NCI-H69 (cell line): ENCODE data around the gene TMEM200A.

Experiments
- DNase-seq: peaks from one replicate; lab custom pipeline; 2025; lab: John Stamatoyannopoulos, UW

The TMEM200A gene

DNA sequence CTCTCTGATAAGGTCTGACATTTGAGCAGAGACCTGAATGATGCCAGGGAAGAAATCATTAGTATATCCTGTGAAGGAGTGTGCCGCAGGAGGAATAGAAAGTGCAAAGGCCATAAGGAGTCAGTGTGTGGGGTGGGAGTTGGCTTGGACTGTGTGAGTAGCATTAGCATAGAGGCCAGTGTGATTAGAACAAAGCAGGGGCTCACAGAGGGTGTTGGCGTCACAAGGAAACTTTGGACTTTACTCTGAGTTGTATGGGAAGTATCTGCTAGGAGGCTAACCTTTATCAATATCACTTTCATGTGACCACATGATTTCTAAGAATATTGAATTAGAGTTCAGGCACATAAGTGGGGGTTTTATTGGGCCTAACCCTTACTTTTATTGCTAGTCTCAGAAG is 12.1 kb downstream of the TMEM200A start:
- no peak for DNase-seq

DNA sequence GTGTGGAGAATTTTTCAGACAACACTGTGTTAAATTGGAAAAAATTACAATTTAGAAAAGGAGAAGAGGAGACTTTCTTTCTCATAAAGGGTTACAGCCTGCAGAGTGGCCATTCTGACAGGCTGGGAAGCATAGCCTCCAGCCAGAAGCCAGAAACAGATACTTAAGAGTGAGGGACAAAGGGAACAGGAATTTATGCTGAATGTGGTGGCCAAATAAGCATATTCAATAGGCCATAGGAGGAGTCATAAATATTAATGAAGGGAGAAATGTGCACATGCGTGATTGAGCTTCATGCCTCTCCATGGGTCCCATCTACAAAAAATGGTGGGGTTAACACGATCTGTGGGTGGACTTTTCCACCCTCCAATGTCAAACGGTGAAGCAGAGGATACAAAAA is 13.4 kb downstream of the TMEM200A start:
- no peak for DNase-seq

DNA sequence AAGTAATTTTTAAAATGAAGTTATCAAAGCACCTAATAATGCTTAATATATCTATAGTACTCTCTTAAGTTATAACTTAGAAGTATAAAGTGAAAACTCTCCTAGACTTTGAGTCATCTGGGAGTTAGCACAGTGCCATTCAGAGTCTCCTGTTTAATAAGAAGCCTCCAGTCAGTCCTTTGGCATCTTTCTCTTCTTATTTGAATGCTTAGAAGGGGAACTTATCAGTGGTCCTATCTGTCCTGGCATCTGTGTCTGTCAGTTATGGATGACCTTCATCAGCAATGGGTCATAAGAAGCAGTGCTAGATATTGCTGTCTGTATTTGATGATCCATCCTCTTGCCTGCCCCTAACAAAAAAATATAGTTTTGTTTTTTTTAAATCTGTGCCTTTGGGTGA is 15.2 kb downstream of the TMEM200A start:
- DNase-seq, result no peak

DNA sequence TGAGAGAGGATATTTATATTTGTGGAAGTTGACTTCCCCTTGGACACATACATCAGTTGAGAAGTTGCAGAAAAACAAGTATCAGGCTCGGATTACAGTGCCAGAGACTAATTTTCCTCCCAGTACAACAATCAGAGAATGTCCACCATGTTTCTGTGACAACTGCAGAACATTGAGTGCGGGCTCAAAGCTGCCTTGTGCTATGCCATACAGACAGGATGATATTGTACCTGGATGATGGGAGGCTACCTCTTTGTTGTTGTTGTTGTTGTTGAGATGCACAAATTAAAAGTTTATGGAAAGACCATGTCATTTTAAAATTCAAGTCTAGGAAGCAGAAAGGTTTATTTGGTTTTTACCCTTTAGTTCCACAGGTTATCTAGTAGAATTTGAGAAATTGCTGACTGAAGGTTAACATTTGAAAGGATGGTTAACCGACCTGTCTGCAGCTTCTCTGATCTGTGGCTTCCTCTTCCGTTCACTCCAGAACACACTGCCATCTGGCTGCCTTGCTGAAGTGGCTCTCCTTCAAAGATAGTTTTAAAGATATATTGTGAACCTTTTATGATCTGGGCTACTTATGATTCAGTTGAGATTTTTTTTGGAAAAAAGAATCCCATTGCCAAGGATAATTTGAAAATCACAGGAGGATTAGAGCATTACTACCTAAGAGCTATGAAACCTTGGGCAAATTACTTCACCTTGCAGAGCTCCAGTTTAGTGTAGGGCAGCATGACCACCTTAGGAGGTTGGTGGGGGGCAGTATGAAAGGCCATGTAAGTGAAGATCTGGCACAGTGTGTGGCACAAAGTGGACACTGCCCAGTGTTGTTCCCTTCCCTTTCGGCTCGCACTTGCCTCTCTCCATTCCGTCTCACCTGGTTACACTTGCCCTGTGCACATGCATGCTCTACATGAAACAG is 15.9 kb downstream of the TMEM200A start:
- DNase-seq, result no peak

DNA sequence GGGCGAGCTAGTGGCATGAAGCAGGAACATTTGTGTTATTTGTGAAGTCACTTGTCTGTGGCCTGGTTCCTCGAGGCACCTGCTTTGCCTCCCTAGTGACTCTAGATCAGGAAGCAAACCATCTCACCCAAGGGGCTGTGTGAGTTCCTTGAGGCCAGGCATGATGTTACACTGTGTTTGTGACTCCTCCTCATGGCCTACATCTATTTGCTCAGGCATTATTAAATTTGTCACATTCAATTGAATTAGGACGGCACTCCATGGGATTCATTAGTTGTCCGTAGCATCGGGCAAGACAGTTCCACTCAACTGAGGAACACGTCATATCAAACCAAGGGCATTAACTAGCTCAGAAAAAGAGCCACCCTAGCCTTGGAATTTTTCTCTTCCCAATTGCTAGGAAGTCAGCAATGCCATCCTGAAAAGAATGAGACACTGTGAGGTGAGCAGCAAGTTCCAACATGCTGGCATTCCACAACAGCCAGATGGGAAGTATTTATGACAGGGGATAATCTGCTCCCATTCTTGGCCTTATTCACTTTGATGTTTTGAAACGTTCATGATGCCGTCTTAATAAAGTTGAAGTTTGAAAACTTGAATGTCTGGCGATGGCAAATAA is 17.2 kb downstream of the TMEM200A start:
- DNase-seq, result no peak

DNA sequence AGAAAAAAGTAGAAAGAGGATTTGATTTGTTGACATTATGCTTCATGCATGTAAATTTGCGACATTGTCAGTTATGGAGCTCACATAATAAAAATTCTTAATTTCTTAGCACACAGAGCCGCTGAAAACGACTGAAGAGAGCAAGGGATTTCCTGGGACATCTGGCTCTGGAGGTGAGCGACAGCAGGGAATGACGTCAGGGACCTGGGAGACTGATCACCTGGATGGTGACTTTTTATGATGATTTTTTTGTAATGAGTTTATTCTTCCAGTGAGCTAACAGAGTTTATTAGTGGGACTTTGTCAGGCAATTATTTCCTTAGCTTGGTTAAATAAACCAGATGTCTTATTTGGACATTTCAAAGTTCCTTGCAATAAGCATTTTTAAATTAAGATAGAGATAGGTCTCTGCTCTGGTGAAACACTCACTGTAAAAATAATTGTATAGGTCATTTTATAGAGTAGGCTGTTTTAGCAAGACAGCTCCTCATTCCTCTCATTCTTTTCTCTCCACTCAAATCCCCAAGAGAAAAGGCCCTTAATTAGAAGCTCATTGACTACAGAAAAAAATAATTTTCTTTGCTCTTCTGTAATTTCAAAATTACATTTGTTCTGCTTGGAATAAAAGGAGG is 19.4 kb downstream of the TMEM200A start:
- DNase-seq, result peak; percentile 4

DNA sequence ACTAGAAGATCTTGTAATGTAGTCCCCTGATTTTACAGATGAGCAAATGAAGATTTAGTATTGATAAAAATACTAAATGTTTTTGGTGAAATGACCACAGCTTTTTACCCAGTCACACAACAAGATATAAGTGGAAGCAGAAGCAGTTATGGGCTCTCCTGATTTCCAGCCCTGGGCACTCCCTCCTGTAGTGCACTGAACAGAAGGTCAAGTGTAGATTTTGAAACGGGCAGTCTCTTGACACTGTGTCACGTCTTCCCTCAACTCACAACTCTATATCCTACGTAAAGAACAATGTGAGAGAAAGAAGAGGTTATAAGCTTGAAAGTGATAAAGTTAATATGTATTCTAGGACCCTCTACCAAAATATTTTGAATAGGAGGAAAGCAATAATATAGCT is 23.3 kb downstream of the TMEM200A start:
- no peak for DNase-seq

DNA sequence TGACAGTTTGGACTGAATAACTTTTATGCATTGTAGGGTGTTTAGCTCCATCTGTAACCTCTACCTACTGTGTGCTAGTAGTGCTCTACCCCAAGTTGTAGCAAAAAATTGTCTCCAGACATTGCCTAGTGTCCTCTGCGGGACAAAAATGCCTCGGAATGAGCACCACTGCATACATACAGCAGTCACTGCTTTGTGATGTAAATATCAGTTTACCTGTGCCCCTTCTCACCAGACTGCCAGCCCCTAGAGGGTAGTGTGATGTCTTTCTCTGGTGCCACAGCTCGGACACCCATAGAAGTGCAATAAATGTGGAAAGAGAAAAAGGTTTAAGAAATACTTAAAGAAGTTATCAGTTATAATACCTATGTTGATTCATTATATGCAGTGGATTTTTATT is 25.1 kb downstream of the TMEM200A start:
- no peak for DNase-seq

DNA sequence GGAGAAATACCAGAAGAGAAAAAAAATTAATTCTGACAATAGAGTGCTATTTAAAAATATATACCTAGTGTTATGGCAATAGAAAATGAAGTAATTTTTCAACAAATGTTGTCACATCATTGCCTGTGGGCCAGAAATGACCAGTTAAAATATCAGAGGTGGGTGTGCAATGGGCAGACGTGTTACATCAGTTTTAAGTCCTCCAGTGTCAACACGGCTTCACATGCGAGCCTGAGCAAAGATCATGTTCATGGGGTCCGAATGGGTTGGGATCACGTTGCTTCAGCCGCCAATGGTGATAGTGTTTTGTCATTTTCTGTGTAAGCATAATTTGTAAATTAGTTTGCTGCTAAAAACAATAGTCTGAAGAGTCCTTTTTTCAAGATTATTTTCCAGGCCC is 27.5 kb downstream of the TMEM200A start:
- DNase-seq, result no peak

DNA sequence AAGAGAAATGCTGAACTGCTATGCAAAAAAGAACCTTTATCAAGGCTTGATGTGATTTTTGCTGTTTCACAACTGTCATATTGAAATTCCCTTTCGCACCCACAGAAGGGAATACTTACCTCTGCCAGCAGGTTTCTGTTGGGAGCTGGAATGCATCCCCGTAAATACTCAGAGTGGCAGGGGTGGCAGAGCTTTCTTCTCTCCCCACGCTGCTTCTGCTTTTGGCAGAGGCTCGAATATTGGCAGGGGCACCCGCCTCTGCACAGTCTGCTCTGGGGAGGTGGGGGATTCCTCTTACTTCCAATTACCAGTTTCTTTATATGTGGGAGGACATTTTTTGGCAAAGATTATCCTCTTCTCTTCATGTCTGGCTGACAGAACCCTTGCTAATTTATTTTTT is 28.4 kb downstream of the TMEM200A start:
- DNase-seq, result no peak

DNA sequence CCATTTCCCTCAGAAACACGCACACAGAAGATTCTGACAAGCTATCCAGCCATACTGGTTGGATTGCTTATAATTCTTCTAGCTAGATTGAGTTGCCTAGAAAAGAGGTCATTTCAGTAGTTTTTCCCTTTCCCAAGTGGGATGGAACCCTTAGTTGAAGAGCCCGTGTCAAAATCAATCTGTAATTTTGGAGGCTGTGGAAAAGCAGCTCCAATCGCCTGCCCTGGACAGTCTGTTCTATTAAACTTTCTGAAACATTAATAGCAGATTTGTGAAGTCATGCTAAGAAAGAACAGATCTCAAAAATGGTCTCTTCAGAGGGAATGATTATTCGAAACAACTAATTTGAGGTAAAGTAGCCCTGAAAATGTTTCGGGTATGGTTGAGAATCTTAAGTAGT is 29.3 kb downstream of the TMEM200A start:
- no peak for DNase-seq

DNA sequence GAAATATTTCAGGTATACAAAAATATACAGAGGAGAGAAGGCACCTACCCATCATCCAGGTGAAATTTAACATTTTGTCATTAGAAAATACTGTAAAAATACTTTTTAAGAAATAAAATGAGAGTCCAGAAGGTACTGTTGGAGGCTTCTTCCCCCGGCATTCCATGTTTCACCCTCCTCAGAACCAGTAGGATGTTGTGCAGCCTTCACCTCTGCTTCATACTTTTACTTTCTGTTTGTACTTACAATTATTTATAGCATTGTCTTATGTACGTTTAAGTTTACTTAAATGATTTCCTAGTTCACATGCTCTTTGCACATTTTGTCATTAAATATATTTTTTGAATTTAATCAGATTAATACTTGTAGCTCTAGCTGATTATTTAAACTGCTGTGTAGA is 30.9 kb downstream of the TMEM200A start:
- no peak for DNase-seq

DNA sequence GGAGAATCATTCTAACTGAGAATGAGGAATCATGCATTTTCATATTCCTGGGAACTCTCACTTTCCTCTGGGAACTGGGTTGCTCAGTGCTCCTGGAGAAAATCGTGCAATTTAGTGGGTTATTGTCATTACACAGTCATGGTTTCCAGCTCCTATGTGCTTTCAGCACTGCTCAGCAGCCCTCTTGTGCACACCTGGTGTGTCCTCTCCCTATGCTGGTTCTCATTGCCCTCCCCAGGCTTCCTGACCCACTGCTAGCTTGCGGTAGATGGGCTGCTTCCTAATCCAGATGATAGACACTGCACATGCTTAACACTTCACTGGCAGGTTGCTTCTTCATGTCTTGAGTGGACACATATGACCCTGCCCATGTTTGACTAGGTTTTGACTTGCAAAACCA is 39.7 kb downstream of the TMEM200A start:
- no peak for DNase-seq

DNA sequence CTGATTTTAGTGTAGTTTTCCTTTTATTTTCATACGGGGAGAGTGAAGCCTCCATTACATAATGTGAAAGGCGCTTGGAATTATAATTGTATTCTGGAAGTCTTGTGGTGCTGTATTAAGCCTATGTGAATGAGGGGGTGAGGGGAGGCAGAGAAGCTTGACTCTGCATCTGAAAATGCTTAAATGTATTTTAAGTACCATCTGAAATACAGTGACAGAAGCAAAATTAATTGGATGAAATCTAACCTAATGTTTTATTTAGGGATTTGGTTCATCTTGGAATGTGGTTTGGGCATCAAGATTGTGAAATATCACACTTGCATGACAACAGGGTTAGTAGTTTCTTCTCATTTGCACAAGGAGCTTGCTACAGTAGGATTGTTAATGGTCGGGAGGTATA is 41.2 kb downstream of the TMEM200A start:
- DNase-seq, result no peak

DNA sequence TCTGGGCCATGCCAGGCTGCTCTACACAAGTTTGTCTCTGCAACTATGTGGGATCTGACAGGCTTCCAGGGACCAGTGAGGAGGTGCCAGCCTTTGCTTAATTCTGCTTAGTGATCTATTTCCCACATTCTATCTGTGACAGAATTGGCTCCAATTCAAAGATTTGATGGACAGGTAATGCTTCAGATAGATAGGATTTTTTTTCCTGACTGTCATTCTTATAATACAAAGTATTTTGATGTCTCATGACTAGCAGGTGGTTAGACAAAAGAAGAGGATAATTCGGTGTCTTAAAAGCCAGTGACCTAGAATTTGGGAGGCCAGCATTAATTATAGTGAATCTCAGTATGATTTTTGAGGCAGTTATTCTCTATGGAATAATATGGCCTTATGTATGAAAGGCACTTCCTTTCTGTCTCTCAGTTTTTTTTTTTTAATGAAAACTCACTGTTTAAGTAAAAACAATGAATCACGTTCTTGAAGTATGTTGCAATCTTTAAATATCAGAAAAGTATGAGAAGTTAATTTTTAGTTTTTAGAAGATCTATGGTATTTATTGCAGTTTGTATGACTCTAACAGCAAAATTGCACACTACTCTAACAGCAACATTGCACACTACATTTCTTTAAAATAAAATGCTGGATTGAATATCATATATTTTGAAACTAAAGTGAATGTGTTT is 43.7 kb downstream of the TMEM200A start:
- DNase-seq, result peak; percentile 20

DNA sequence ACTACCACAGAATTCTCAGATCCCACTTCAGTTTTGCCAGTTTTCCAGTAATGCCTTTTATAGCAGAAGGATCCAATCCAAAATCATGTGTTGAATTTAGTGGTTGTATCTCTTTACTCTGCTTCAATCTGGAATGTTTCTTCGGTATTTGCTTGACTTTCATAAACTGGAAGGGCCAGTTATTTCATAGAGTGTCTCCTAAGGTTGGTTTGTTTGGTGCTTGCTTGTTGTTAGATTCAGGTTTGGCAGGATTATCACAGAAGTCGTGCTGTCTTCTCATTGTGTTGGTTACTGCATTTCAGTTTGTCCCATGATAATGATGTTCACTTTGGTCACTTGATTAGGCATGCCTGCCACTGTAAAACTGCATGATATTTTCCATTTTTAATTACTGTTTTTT is 45.7 kb downstream of the TMEM200A start:
- no peak for DNase-seq

DNA sequence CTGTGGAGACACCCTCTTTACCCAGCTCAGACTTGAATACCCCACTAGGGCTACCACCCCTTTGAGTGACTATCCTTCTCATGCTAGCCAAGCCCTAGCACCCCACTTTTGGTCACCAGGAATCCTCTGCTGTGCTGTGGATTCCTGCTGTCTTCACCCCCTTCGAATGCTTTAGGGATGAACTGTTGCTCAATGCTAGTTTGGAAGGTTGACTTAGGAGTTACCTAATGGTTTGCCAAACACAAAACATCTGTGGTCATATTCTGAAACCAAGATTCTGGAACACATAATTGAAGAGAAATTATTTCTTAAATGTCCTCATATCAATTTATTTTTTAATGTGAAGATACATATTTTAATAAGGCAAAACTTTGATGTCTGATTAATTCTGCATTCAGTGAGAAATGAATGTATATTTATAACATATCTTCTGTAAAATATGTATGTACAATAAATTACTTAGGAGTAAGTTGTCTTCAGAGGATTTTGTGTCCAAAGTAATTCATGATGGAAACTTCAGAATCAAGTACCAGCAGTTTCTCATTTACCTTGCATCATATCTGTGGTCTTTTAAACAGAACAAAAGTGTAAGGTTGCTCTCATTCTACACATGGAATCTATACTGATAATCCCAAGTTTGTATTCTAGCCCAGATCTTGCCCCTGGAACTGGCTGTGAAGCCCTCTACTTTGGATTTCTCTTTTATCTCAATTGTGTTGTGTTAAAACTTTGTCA is 46.9 kb downstream of the TMEM200A start:
- no peak for DNase-seq

DNA sequence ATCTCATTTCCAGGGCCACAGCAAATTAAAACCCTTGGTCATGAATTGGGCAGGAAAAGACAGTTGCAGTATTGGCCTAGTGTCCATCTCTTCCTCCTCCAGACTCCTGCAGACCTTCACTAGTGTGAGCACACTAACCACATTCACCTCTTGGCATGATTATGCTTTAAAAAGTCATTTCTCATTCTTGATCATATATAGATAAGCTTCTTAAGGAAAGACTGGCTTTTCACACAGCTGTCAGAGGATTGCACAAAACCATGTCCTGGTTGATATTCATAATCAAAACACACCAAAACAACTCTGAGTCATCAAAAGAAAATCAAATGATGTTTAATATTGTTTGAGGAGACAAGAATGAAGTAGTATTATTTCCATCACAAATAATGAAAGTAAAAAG is 52.1 kb downstream of the TMEM200A start:
- no peak for DNase-seq

DNA sequence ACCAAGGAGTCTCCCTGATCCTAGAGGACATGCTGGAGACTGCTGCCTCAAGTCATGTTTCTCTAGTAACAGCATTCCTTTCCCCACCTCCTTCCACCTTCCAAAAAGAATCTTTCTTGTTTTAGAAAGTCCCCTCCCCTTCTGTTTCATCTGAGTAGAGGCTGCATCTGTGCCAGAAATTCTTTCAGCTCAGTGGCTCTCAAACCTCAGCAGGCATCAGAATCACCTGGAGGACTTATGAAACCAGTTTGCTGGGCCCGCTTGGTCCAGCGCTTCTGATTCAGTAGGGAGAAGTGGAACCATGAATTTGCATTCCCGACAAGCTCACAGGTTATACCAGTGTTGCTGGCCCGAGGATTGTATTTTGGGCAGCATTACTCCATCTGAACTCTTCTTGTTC is 55.1 kb downstream of the TMEM200A start:
- DNase-seq, result no peak

DNA sequence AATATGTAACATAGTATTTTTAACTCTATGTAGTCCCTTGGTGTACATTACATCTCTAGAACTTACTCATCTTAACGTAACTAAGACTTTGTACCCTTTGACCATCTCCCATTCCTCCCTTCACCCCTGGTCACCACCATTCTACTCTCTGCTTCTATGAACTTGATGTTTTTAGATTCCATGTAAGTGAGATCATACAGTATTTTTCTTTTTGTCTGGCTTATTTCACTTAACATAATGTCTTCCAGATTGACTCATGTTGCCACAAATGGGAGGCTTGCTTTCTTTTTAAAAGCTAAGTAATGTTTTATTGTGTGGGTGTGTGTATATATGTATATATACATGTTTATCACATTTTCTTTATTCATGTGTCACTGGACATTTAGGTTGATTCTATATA is 55.8 kb downstream of the TMEM200A start:
- DNase-seq, result no peak

DNA sequence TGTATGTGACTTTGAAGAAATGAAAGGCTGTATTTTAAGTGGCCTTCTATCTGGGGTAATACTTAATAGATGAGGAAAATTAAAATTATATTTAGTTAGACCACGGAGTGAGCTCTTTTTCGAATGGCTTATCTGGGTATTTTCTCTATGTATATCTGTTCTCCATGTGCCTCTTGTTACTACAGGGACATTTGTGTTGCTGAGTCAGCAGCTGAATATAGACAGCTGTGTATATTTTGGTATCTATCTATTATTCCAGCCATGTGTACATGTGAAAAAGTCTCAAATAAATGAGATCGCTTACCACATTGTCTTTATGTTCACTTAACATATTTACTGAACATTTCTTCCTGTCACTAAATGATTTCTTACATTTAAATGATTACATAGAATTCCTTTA is 57.2 kb downstream of the TMEM200A start:
- no peak for DNase-seq

DNA sequence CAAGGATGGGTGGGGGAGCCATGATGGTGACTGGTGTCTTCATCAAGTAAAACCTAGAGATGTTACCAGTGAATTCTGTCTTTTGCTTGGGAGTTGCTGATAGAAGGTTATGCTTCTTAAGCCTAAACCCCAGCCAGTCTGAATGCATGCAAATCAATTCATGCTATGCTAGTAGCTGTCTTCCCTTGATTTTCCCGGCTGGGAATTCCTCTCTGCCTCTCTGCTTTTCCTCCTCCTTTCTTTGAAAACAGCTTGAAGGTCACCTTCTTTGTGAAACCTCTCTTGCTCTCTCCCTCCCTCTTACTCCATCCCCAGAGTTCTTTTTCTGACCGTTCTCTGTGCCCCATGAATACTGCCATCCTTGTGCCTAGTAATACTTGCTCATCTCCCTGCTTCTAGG is 58.9 kb downstream of the TMEM200A start:
- no peak for DNase-seq
